K562 (cell line): ENCODE results near the gene SLC4A1. TPM values are rescaled to one million over a fixed set of nuclear protein-coding genes. Genes with fewer than 3 reads are reported as not detected.
A peak's percentile ranks its signal among the peaks of the same experiment; 100 is the strongest.

ENCODE experiments used
- ARID2 ChIP-seq: fragments of 450-650 bp; IDR thresholded peaks from 2 replicates; pipeline ENCODE4 v1.6.1; 2017; ENCODE audit warnings: antibody characterized with exemption, mild to moderate bottlenecking
- BCOR ChIP-seq: fragments of 450-650 bp; IDR thresholded peaks from 2 replicates; pipeline ENCODE4 v1.6.1; 2016
- EWSR1 ChIP-seq: fragments of 450-650 bp; IDR thresholded peaks from 2 replicates; pipeline ENCODE4 v1.6.1; 2018; ENCODE audit warnings: borderline replicate concordance, mild to moderate bottlenecking, low read depth, moderate library complexity; ENCODE audit not compliant: partially characterized antibody
- GABPB1 ChIP-seq: sonication (generic); formaldehyde crosslinking; IDR thresholded peaks from 2 replicates; pipeline ENCODE4 v1.8.0; 2022; ENCODE audit warnings: mild to moderate bottlenecking, missing genetic modification reagents
- MTA3 ChIP-seq: fragments of 450-650 bp; formaldehyde crosslinking; IDR thresholded peaks from 2 replicates; pipeline ENCODE4 v1.6.1; 2017; ENCODE audit warnings: mild to moderate bottlenecking, borderline replicate concordance
- MXI1 ChIP-seq: IDR thresholded peaks from 2 replicates; pipeline ENCODE4 v1.6.1; 2011; ENCODE audit warnings: low read depth, mild to moderate bottlenecking, improper control_type of control experiment, low read length
- NRF1 ChIP-seq, 2 experiments: fragments of 450-650 bp; IDR thresholded peaks in 1 of 2; conservative IDR thresholded peaks in 1 of 2; 2 replicates each; pipeline ENCODE4 v1.6.1; 2014; ENCODE audit warnings: mild to moderate bottlenecking in 2 of 2
- RBFOX2 ChIP-seq: fragments of 200-400 bp; formaldehyde crosslinking; IDR thresholded peaks from 2 replicates; pipeline ENCODE4 v1.6.1; 2017; ENCODE audit warnings: low read depth, mild to moderate bottlenecking, low read length, moderate library complexity
- SUPT5H ChIP-seq: fragments of 450-650 bp; IDR thresholded peaks from 2 replicates; pipeline ENCODE4 v1.6.1; 2016
- TRIM24 ChIP-seq, 2 experiments: fragments of 450-650 bp; IDR thresholded peaks; 2 replicates each; pipeline ENCODE4 v1.6.1; 2016
- UBTF ChIP-seq, 2 experiments: IDR thresholded peaks; 2 replicates each; pipeline ENCODE4 v1.6.1; 2012; ENCODE audit warnings: improper control_type of control experiment in 2 of 2, low read depth in 2 of 2, low read length in 2 of 2, borderline replicate concordance in 1 of 2
- polyA plus RNA-seq, 8 experiments: library from polyadenylated mRNA; depleted of rRNA in 4 of 8; stranded (reverse) in 5 of 8; unstranded in 3 of 8; fragments of >200 nt; fragmentation: Nextera tagmentation in 2 of 8; fragmentation: Illumina TruSeq in 1 of 8; extraction: Ambion mirVana in 2 of 8; extraction: Trizol in 1 of 8; gene quantifications; 2 replicates each; pipeline versions ENCODE4 v1.2.1 to v1.2.3, GENCODE V29; 2011 to 2014; ENCODE audit warnings: inconsistent platforms in 1 of 8, missing spikeins in 1 of 8
- total RNA-seq, 7 experiments: library from RNA; depleted of rRNA in 6 of 7; stranded (reverse); fragments of >200 nt in 6 of 7; fragmentation: Illumina TruSeq in 2 of 7; extraction: Trizol in 2 of 7; gene quantifications; 2 replicates each; pipeline versions ENCODE4 v1.2.1 to v1.2.3, GENCODE V29; 2011 to 2021; ENCODE audit warnings: low replicate concordance in 1 of 7
- TF ChIP-seq, protein P1 (sequence below): sonication (generic); formaldehyde crosslinking; IDR thresholded peaks from 2 replicates; pipeline ENCODE4 v1.8.0; 2023; ENCODE audit warnings: mild to moderate bottlenecking, missing genetic modification reagents
- TF ChIP-seq, protein P2 (sequence below): IDR thresholded peaks from 2 replicates; pipeline ENCODE4 v1.6.1; 2016; ENCODE audit warnings: missing genetic modification characterization, missing compliant biosample characterization

The SLC4A1 gene
- total and polyA plus RNA-seq, 9 of the 15 experiments (the other 6 are each of a cell fraction or from before 2014, with no cell fraction given) = 0.14 to 1.00 (median 0.53) TPM

DNA sequence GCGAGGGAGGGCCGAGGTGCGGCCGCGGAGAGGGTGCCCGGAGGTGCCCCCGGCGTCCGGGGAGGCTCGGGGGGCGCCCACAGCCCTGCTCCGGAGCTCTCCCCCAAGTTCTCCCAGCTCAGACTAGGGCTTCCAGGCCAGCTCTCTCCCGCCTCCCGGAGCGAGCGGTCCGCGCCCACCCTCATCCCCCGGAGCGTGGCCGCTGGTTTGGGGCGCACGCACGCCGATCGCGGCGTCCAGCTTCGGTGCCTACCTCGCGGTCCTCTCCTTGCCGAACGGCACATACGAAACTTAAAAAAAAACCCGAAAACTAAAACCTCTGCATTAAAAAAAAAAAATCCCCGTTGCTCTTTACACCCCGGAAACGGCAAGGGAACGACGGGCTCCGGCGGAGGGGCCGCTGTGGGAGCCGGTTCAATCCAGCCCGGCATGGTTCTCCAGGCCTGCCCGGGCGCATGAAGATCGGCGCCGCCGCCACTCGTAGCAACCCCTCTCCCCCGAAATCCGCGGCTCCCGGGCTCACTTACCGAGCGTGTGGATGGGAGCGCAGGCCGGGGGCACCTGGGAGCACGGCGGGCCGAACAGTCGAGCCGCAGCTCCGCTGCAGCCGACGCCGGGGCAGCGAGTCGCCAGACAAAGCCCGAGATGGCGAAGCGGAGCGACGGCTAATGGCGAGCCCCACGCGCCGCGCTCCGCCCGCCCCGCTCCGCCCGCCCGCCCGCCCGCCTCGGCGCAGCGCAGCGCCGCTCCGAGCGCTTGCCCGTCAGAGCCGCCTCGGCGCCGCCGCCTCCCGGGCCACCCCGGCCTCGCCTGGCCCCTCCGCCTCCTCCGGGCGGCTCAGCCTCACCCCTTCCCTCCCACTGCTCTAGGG lies 47.5 kb downstream of the SLC4A1 start (continued):
- TF ChIP-seq TRIM24 (IDR thresholded peaks at IDR 0.05) = peak in 1 of 2 experiments; percentile 33; a peak in 1 of 4 replicates
- TF ChIP-seq MTA3 = 0 out of 2 replicates have a peak, but pooled peaks have one; percentile 45
- TF ChIP-seq, protein P1, sequence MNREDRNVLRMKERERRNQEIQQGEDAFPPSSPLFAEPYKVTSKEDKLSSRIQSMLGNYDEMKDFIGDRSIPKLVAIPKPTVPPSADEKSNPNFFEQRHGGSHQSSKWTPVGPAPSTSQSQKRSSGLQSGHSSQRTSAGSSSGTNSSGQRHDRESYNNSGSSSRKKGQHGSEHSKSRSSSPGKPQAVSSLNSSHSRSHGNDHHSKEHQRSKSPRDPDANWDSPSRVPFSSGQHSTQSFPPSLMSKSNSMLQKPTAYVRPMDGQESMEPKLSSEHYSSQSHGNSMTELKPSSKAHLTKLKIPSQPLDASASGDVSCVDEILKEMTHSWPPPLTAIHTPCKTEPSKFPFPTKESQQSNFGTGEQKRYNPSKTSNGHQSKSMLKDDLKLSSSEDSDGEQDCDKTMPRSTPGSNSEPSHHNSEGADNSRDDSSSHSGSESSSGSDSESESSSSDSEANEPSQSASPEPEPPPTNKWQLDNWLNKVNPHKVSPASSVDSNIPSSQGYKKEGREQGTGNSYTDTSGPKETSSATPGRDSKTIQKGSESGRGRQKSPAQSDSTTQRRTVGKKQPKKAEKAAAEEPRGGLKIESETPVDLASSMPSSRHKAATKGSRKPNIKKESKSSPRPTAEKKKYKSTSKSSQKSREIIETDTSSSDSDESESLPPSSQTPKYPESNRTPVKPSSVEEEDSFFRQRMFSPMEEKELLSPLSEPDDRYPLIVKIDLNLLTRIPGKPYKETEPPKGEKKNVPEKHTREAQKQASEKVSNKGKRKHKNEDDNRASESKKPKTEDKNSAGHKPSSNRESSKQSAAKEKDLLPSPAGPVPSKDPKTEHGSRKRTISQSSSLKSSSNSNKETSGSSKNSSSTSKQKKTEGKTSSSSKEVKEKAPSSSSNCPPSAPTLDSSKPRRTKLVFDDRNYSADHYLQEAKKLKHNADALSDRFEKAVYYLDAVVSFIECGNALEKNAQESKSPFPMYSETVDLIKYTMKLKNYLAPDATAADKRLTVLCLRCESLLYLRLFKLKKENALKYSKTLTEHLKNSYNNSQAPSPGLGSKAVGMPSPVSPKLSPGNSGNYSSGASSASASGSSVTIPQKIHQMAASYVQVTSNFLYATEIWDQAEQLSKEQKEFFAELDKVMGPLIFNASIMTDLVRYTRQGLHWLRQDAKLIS (CRISPR knock-in tag) = peak; percentile 48; the same call in 1 of the 2 replicates
- TF ChIP-seq, protein P2, sequence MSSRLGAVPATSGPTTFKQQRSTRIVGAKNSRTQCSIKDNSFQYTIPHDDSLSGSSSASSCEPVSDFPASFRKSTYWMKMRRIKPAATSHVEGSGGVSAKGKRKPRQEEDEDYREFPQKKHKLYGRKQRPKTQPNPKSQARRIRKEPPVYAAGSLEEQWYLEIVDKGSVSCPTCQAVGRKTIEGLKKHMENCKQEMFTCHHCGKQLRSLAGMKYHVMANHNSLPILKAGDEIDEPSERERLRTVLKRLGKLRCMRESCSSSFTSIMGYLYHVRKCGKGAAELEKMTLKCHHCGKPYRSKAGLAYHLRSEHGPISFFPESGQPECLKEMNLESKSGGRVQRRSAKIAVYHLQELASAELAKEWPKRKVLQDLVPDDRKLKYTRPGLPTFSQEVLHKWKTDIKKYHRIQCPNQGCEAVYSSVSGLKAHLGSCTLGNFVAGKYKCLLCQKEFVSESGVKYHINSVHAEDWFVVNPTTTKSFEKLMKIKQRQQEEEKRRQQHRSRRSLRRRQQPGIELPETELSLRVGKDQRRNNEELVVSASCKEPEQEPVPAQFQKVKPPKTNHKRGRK (tag) = no peak
- TF ChIP-seq EWSR1 = no peak
- peak; percentile 77 for TF ChIP-seq RBFOX2
- TF ChIP-seq GABPB1 = peak; percentile 29; the same call in 1 of the 2 replicates
- TF ChIP-seq SUPT5H = peak; percentile 52
- 0 out of 2 replicates have a peak, but pooled peaks have one; percentile 42 for TF ChIP-seq ARID2
- no peak for TF ChIP-seq MXI1
- peak; percentile 76 to 85 for TF ChIP-seq UBTF (IDR thresholded peaks at IDR 0.05; ENCODE audit: borderline replicate concordance in 1 of 2, low read depth in 2 of 2, low read length in 2 of 2)
- TF ChIP-seq BCOR = peak; percentile 47
- TF ChIP-seq NRF1 (conservative IDR thresholded peaks at IDR 0.05 in 1 of 2, IDR thresholded peaks at IDR 0.05 in 1 of 2) = no peak; a peak in 1 of 4 replicates
